Lower leg skin (tissue), 4 donors: ENCODE data around the gene REV3L. TPM values are rescaled to one million over a fixed set of nuclear protein-coding genes. Genes with fewer than 3 reads are reported as not detected.

ENCODE experiments used
- DNase-seq, 2 donors: peaks; one replicate each; pipeline ENCODE4 v3.0.0-alpha.2; 2019; ENCODE audit warnings: low spot score in 2 of 2
- H3K4me3 ChIP-seq: fragments of 200-600 bp; sonication (generic); 2 replicates; pipeline ENCODE4 v1.5.1; 2017; ENCODE audit warnings: mild to moderate bottlenecking, low read depth; ENCODE audit not compliant: poor library complexity, severe bottlenecking
- POLR2A ChIP-seq, 2 donors: fragments of 450-650 bp; IDR thresholded peaks; one replicate each; pipeline ENCODE4 v1.6.1; 2016 to 2017; ENCODE audit warnings: antibody characterized with exemption in 2 of 2, mild to moderate bottlenecking in 1 of 2, moderate library complexity in 1 of 2
- WGBS, 2 donors: methylation state at CpG; one replicate each; pipeline ENCODE4 v1.1.5; 2018; 5-methylcytosine and 5-hydroxymethylcytosine counted together
- intact Hi-C: fragments of 100-400 bp; cut with DNase I; formaldehyde crosslinking; loops from one replicate; pipeline ENCODE4 v1.15.0; 2023; ENCODE audit warnings: low total_unique reads
- total RNA-seq, 4 donors: library from RNA; depleted of rRNA; stranded (reverse); fragments of >200 nt; gene quantifications; one replicate each; pipeline ENCODE4 v1.1.0, GENCODE V29; 2016
- TF ChIP-seq, protein P1 (sequence below), 3 donors: fragments of 450-650 bp; IDR thresholded peaks; one replicate each; pipeline ENCODE4 v1.5.1; 2016; ENCODE audit warnings: antibody characterized with exemption in 3 of 3, mild to moderate bottlenecking in 3 of 3, moderate library complexity in 2 of 3

Gene REV3L
- total RNA-seq, 4 donors from 2014 or later: 25.9 to 45.9 (median 28.6) TPM

DNA sequence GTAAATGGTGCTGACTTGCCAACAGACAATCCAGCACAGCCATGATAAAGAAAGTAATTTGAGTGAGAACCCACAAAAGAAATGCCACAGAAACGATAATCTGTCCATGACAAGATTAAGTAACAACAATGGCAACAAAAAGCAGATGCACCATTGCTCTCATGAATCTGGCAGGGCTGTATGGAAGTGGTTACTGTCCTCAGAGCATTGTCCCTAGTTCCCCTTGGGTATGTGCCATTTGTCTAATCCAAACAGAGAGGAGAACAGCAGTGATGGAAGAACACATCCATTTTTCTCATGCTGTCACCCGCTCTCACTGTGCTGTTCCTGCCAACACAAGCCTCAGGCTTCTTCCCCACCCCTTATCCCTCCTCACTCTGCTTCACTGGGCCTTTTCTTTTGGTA lies 65.8 kb downstream of the REV3L start:
- peak in 1 of 2 donors; percentile 45 for DNase-seq
- TF ChIP-seq, protein P1, sequence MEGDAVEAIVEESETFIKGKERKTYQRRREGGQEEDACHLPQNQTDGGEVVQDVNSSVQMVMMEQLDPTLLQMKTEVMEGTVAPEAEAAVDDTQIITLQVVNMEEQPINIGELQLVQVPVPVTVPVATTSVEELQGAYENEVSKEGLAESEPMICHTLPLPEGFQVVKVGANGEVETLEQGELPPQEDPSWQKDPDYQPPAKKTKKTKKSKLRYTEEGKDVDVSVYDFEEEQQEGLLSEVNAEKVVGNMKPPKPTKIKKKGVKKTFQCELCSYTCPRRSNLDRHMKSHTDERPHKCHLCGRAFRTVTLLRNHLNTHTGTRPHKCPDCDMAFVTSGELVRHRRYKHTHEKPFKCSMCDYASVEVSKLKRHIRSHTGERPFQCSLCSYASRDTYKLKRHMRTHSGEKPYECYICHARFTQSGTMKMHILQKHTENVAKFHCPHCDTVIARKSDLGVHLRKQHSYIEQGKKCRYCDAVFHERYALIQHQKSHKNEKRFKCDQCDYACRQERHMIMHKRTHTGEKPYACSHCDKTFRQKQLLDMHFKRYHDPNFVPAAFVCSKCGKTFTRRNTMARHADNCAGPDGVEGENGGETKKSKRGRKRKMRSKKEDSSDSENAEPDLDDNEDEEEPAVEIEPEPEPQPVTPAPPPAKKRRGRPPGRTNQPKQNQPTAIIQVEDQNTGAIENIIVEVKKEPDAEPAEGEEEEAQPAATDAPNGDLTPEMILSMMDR (IDR thresholded peaks at IDR 0.05): no peak
- TF ChIP-seq POLR2A (IDR thresholded peaks at IDR 0.05): no peak
- intact Hi-C loops: no loop called here
- 18 to 35% methylated on average over 2 of the region's 2 CpGs for WGBS, 2 donors
- no peak overlapping the region for H3K4me3 ChIP-seq

DNA sequence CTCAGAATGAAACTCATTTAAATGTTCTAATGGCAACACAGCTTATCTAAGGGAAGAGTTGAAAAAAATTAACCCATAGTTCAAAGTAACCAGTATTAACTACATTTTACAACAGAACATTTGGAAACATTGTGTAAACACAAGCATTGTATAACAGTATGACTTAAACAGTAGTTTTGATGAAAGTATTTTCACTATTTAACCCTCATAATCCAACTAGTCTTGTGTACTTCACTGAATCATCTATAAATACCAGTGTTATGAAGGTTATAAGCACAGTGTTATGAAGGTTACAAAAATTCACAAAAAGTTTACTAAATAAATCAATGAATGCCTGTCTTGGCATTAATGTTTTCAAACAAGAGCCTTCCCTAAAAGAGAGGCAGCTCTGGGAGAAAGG lies 66.5 kb downstream of the REV3L start:
- no peak for TF ChIP-seq POLR2A (IDR thresholded peaks at IDR 0.05)
- TF ChIP-seq, protein P1 (IDR thresholded peaks at IDR 0.05): no peak
- no peak overlapping the region for H3K4me3 ChIP-seq
- intact Hi-C loops: no loop called here
- no peak for DNase-seq

DNA sequence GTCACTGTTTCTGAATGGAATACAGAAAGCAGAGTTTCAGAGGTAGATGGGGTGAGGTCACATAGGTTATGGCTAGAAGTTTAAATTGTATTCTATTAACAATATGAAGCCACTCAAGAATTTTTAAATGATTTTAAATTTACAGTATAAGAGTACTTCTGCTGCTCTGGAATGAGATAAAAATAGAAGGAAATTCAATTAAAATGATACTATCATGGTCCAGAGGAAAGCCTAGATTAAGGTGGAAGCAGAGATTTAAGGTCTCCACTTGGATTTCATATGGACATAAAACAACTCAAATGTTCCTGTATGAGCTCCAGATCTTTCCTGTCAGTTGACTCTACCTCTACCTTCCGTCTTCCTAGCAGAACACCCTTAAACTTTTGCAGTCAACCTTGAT lies 68.6 kb downstream of the REV3L start:
- TF ChIP-seq POLR2A (IDR thresholded peaks at IDR 0.05): no peak
- TF ChIP-seq, protein P1 (IDR thresholded peaks at IDR 0.05): no peak
- no peak for DNase-seq
- H3K4me3 ChIP-seq: no peak overlapping the region
- intact Hi-C loops: no loop called here
- 100% methylated on average over 1 of the region's 1 CpG for WGBS, 2 donors

DNA sequence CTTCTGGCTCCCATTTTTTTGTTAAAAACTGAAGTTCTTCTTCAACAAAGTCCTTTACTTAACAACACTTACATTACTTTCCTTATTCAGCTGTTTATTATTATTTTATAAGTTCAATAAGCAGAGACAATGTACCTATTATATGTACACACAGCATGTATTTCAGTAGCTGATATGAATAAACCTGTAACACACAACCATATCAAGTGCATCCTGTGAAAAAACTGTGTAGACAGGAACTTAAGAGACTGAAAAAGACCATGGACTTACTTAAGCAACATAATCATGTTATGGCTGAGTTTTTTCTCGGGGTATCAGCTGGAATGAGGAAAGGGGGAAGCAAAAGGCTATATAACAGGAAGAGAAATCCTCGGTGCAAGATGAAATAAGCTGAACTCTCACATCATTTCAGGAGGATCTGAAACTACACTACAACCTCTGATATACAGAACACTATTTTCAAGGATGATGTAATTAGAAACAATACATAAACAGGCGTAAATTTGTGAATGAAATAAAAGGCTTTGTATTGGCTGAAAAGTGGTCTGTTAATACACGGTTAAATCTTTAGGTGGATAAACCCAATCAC lies 70.9 kb downstream of the REV3L start:
- 78 to 81% methylated on average over 4 of the region's 4 CpGs for WGBS, 2 donors
- intact Hi-C loops: no loop called here
- DNase-seq: no peak

DNA sequence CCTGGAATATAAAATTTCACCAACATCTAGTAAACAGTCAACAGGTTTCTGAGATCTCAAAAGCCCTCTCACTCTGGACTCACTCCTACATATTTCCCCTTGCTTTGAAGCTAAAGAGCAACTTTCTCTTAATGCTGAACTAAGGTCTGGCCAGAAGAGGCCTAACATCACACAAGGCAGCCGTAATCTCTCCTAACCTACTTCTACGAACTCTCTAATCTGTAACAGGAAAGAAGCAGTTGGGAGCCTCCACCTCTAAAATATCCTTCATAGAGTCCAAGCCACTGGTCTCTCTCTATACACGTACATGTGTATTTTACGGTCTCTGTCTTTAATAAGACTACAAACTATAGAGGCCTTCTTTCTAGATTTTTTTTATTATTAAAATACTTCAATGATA lies 72.0 kb downstream of the REV3L start:
- WGBS, 2 donors: 88 to 91% methylated on average over 4 of the region's 4 CpGs
- TF ChIP-seq POLR2A (IDR thresholded peaks at IDR 0.05): no peak
- TF ChIP-seq, protein P1 (IDR thresholded peaks at IDR 0.05): no peak
- intact Hi-C loops: no loop called here
- DNase-seq: no peak
- H3K4me3 ChIP-seq: no peak overlapping the region

More for the DNA sequence above, 70.9 kb downstream of the REV3L start:
- H3K4me3 ChIP-seq: no peak overlapping the region
- TF ChIP-seq, protein P1 (IDR thresholded peaks at IDR 0.05): no peak
- TF ChIP-seq POLR2A (IDR thresholded peaks at IDR 0.05): no peak

DNA sequence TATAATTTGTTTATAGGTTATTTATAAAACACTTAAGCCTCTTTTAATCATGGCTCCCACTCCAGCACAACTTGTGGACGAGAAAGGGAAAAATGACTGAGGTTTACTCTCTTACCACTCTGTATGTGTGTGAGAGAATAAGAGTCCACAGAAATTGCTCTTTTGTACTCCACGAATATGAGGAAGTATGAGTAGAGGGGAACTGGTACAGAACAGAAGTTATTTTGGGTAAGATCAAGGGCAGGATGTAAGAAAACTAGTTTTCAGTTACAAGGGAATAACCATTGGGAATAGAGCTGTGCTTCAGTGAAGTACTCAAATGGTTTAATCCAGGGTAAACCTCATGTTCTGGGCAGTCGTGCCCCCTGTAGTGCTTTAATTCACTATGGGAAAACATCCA lies 72.6 kb downstream of the REV3L start:
- intact Hi-C loops: no loop called here
- no peak overlapping the region for H3K4me3 ChIP-seq
- WGBS, 2 donors: 74% methylated on average over 3 of the region's 3 CpGs
- DNase-seq: no peak
- no peak for TF ChIP-seq POLR2A (IDR thresholded peaks at IDR 0.05)
- TF ChIP-seq, protein P1 (IDR thresholded peaks at IDR 0.05): no peak
